K562 (cell line): Measurements from ENCODE around the gene CYP11A1. TPM values are rescaled to one million over a fixed set of nuclear protein-coding genes. Genes with fewer than 3 reads are reported as not detected.

ENCODE experiments used
- BHLHE40 ChIP-seq: IDR thresholded peaks from 2 replicates; pipeline ENCODE4 v1.6.1; 2011; ENCODE audit warnings: low read length, improper control_type of control experiment
- JUND ChIP-seq, 2 experiments: IDR thresholded peaks; 2 replicates in 1 of 2; 3 replicates in 1 of 2; pipeline ENCODE4 v1.6.1; 2011; ENCODE audit warnings: borderline replicate concordance in 2 of 2, low read depth in 2 of 2, low read length in 2 of 2, improper control_type of control experiment in 1 of 2, missing biosample characterization in 1 of 2, missing genetic modification characterization in 1 of 2, missing genetic modification reagents in 1 of 2
- KDM5B ChIP-seq: fragments of 200-600 bp; sonication (generic); IDR thresholded peaks from 2 replicates; pipeline ENCODE4 v1.6.1; 2012; ENCODE audit warnings: low read depth, mild to moderate bottlenecking, moderate library complexity, low read length, control low read depth, inconsistent platforms; ENCODE audit not compliant: insufficient replicate concordance
- NFE2 ChIP-seq: IDR thresholded peaks from 2 replicates; pipeline ENCODE4 v1.6.1; 2014; ENCODE audit warnings: antibody characterized with exemption, low read depth
- NFIC ChIP-seq: fragments of 450-650 bp; IDR thresholded peaks from 2 replicates; pipeline ENCODE4 v1.6.1; 2017; ENCODE audit warnings: mild to moderate bottlenecking, inconsistent platforms
- NR0B1 ChIP-seq: fragments of 450-650 bp; IDR thresholded peaks from one replicate; pipeline ENCODE4 v1.6.1; 2018; ENCODE audit warnings: mild to moderate bottlenecking, moderate library complexity; ENCODE audit not compliant: partially characterized antibody
- NR2C1 ChIP-seq, 2 experiments: fragments of 450-650 bp; IDR thresholded peaks; 2 replicates each; pipeline ENCODE4 v1.6.1; 2017; ENCODE audit warnings: mild to moderate bottlenecking in 2 of 2, antibody characterized with exemption in 1 of 2, inconsistent platforms in 1 of 2, missing compliant biosample characterization in 1 of 2, missing genetic modification characterization in 1 of 2
- PHF21A ChIP-seq: fragments of 450-650 bp; IDR thresholded peaks from 2 replicates; pipeline ENCODE4 v1.6.1; 2017; ENCODE audit warnings: low read depth, borderline replicate concordance
- RCOR1 ChIP-seq, 2 experiments: IDR thresholded peaks; 2 replicates each; pipeline ENCODE4 v1.6.1; 2012; ENCODE audit warnings: low read depth in 2 of 2, low read length in 2 of 2, borderline replicate concordance in 1 of 2, improper control_type of control experiment in 1 of 2
- SMAD1 ChIP-seq: fragments of 150-350 bp; IDR thresholded peaks from 2 replicates; pipeline ENCODE4 v1.6.1; 2014; ENCODE audit warnings: low read length, low read depth; ENCODE audit not compliant: partially characterized antibody
- SMARCE1 ChIP-seq: fragments of 450-650 bp; IDR thresholded peaks from 2 replicates; pipeline ENCODE4 v1.7.1; 2016; ENCODE audit warnings: mild to moderate bottlenecking
- TAF15 ChIP-seq: fragments of 200-400 bp; formaldehyde crosslinking; IDR thresholded peaks from 2 replicates; pipeline ENCODE4 v1.6.1; 2017; ENCODE audit warnings: mild to moderate bottlenecking, low read depth, low read length, moderate library complexity
- ZNF253 ChIP-seq: fragments of 250-450 bp; sonication (Bioruptor Pico); conservative IDR thresholded peaks from 2 replicates; pipeline ENCODE4 v1.6.1; 2021; ENCODE audit warnings: mild to moderate bottlenecking
- ZNF512 ChIP-seq: IDR thresholded peaks from 2 replicates; pipeline ENCODE4 v1.6.1; 2016; ENCODE audit warnings: missing genetic modification characterization, missing compliant biosample characterization
- ZNF778 ChIP-seq: fragments of 450-650 bp; formaldehyde crosslinking; IDR thresholded peaks from 2 replicates; pipeline ENCODE4 v1.4.0; 2020; ENCODE audit warnings: mild to moderate bottlenecking, moderate library complexity
- polyA plus RNA-seq, 8 experiments: library from polyadenylated mRNA; depleted of rRNA in 4 of 8; stranded (reverse) in 5 of 8; unstranded in 3 of 8; fragments of >200 nt; fragmentation: Nextera tagmentation in 2 of 8; fragmentation: Illumina TruSeq in 1 of 8; extraction: Ambion mirVana in 2 of 8; extraction: Trizol in 1 of 8; gene quantifications; 2 replicates each; pipeline versions ENCODE4 v1.2.1 to v1.2.3, GENCODE V29; 2011 to 2014; ENCODE audit warnings: inconsistent platforms in 1 of 8, missing spikeins in 1 of 8
- total RNA-seq, 7 experiments: library from RNA; depleted of rRNA in 6 of 7; stranded (reverse); fragments of >200 nt in 6 of 7; fragmentation: Illumina TruSeq in 2 of 7; extraction: Trizol in 2 of 7; gene quantifications; 2 replicates each; pipeline versions ENCODE4 v1.2.1 to v1.2.3, GENCODE V29; 2011 to 2021; ENCODE audit warnings: low replicate concordance in 1 of 7
- TF ChIP-seq, protein P1 (sequence below): sonication (generic); formaldehyde crosslinking; IDR thresholded peaks from 2 replicates; pipeline ENCODE4 v1.8.0; 2023; ENCODE audit warnings: missing genetic modification reagents, mild to moderate bottlenecking, borderline replicate concordance

CYP11A1 gene
- total and polyA plus RNA-seq, 9 of the 15 experiments (the other 6 are each of a cell fraction or from before 2014, with no cell fraction given), result 0.06 to 0.24 (median 0.10) TPM; not detected in 4

DNA sequence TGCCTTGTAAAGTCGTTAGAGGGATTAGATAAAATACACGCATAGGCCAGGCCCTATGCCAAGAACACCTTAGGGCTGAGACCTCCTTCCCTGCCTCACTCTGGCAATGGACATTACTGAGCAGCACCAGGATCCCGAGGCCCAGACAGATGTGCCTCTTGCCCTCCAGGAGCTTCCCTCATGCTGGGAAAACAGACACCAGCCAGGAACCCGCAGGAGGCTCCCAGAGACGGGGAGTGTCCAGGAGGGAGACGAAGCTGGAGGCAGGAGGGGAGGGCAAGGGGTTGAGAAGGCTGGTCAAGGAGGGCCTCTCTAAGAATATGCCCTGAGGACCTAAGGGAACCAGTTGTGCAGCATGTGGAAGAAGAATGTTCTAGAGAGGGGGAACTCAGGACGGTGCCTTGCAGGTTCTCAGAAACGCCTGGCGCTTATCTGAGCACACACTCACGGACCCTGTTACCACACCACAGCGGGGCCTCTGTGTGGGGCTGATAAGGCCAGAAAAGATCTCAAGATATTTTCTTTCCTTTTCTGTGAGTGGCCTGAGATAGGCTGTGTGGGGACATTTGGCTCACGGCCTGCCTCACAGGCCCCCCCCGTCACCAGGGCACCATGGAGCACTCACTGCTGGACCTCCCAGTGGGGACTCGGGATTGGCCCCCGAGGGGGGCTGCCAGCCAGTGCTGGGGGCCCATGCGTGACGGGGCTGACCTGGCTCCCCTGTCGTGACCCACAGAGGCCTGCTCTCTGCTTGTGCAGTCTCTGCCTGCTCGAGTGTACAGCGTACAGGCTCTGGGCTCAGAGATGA, 22.0 kb upstream of the CYP11A1 start (continued):
- TF ChIP-seq, protein P1, sequence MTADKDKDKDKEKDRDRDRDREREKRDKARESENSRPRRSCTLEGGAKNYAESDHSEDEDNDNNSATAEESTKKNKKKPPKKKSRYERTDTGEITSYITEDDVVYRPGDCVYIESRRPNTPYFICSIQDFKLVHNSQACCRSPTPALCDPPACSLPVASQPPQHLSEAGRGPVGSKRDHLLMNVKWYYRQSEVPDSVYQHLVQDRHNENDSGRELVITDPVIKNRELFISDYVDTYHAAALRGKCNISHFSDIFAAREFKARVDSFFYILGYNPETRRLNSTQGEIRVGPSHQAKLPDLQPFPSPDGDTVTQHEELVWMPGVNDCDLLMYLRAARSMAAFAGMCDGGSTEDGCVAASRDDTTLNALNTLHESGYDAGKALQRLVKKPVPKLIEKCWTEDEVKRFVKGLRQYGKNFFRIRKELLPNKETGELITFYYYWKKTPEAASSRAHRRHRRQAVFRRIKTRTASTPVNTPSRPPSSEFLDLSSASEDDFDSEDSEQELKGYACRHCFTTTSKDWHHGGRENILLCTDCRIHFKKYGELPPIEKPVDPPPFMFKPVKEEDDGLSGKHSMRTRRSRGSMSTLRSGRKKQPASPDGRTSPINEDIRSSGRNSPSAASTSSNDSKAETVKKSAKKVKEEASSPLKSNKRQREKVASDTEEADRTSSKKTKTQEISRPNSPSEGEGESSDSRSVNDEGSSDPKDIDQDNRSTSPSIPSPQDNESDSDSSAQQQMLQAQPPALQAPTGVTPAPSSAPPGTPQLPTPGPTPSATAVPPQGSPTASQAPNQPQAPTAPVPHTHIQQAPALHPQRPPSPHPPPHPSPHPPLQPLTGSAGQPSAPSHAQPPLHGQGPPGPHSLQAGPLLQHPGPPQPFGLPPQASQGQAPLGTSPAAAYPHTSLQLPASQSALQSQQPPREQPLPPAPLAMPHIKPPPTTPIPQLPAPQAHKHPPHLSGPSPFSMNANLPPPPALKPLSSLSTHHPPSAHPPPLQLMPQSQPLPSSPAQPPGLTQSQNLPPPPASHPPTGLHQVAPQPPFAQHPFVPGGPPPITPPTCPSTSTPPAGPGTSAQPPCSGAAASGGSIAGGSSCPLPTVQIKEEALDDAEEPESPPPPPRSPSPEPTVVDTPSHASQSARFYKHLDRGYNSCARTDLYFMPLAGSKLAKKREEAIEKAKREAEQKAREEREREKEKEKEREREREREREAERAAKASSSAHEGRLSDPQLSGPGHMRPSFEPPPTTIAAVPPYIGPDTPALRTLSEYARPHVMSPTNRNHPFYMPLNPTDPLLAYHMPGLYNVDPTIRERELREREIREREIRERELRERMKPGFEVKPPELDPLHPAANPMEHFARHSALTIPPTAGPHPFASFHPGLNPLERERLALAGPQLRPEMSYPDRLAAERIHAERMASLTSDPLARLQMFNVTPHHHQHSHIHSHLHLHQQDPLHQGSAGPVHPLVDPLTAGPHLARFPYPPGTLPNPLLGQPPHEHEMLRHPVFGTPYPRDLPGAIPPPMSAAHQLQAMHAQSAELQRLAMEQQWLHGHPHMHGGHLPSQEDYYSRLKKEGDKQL (CRISPR knock-in tag), result no peak
- TF ChIP-seq PHF21A (peak; percentile 64; the same call in 1 of the 2 replicates), KDM5B (no peak), NFE2 (peak; percentile 49), BHLHE40 (peak; percentile 82), SMARCE1 (peak; percentile 100), NR2C1 (IDR thresholded peaks at IDR 0.05) (no peak), NR2C1 (tag; IDR thresholded peaks at IDR 0.05) (peak; percentile 79), NR0B1 (no peak), NFIC (peak; percentile 98), ZNF778 (CRISPR knock-in tag) (no peak), JUND (IDR thresholded peaks at IDR 0.05; ENCODE audit: borderline replicate concordance, low read depth, low read length) (peak; percentile 90), JUND (tag; IDR thresholded peaks at IDR 0.05; ENCODE audit: borderline replicate concordance, low read depth, low read length) (peak; percentile 87; the same call in 1 of the 3 replicates), TAF15 (no peak), ZNF512 (tag) (no peak), RCOR1 (IDR thresholded peaks at IDR 0.05; ENCODE audit: borderline replicate concordance in 1 of 2, low read depth in 2 of 2, low read length in 2 of 2) (peak; percentile 89 to 98), SMAD1 (peak; percentile 97), ZNF253 (CRISPR knock-in tag) (no peak)
